Measurements from ENCODE around the gene RHOB.

RHOB gene

GRCh38 chr2:20438334-20439192 lies 8.3 kb upstream of the RHOB start:
- DNase-seq = no peak

GRCh38 chr2:20439193-20439475 lies 7.7 kb upstream of the RHOB start:
- DNase-seq = no peak

- DNase-seq = no peak
These were observed 7.4 kb upstream of the RHOB start for GRCh38 chr2:20439503-20439902.

- DNase-seq = no peak
These were observed 6.8 kb upstream of the RHOB start for GRCh38 chr2:20440001-20440560.

- no peak for DNase-seq
These were observed 3.5 kb upstream of the RHOB start for GRCh38 chr2:20443276-20443920.

GRCh38 chr2:20444101-20444992 lies 2.5 kb upstream of the RHOB start:
- DNase-seq = no peak

- DNase-seq = no peak
These were observed 1.6 kb upstream of the RHOB start for GRCh38 chr2:20444993-20445910.

GRCh38 chr2:20446255-20446916 lies 488 bp upstream of the RHOB start:
- DNase-seq = no peak

- peak; percentile 76 for DNase-seq
These were observed 767 bp downstream of the RHOB start for GRCh38 chr2:20447437-20448245.

GRCh38 chr2:20448246-20448976 lies 1.5 kb downstream of the RHOB start:
- DNase-seq = no peak

- DNase-seq = no peak
These were observed 2.1 kb downstream of the RHOB start for GRCh38 chr2:20448977-20449306.

GRCh38 chr2:20449501-20450200 lies 2.8 kb downstream of the RHOB start:
- DNase-seq = no peak

- no peak for DNase-seq
These were observed 3.5 kb downstream of the RHOB start for GRCh38 chr2:20450201-20450999.

GRCh38 chr2:20451000-20451290 lies 4.1 kb downstream of the RHOB start:
- no peak for DNase-seq

GRCh38 chr2:20451341-20451740 lies 4.5 kb downstream of the RHOB start:
- DNase-seq = no peak

- DNase-seq = peak; percentile 38
These were observed 5.1 kb downstream of the RHOB start for GRCh38 chr2:20451761-20452499.

- no peak for DNase-seq
These were observed 5.7 kb downstream of the RHOB start for GRCh38 chr2:20452551-20452950.

GRCh38 chr2:20453087-20453486 lies 6.2 kb downstream of the RHOB start:
- DNase-seq = no peak

All from activated CD8-positive, alpha-beta memory T cell treated with anti-CD3 and anti-CD28 coated beads for 24 hours (primary cell).